Neuron (in vitro differentiated cells): ENCODE results near the gene PRKCD.
A peak's percentile ranks its signal among the peaks of the same experiment; 100 is the strongest.

Experiments used
- H2AFZ ChIP-seq: one replicate; pipeline ENCODE4 v1.6.1; 2013; ENCODE audit warnings: low read depth, mild to moderate bottlenecking, inconsistent platforms, low read length, moderate library complexity
- H3K27me3 ChIP-seq: one replicate; pipeline ENCODE4 v1.6.1; 2013; ENCODE audit warnings: low read length; ENCODE audit not compliant: insufficient read depth
- H3K36me3 ChIP-seq: one replicate; pipeline ENCODE4 v1.6.1; 2013; ENCODE audit warnings: low read length; ENCODE audit not compliant: insufficient read depth
- H3K4me1 ChIP-seq: one replicate; pipeline ENCODE4 v1.6.1; 2013; ENCODE audit warnings: low read length; ENCODE audit not compliant: insufficient read depth
- H3K4me3 ChIP-seq: 2 replicates; pipeline ENCODE4 v1.5.1; 2013; ENCODE audit warnings: mild to moderate bottlenecking, low read length, moderate library complexity
- H3K9me3 ChIP-seq: one replicate; pipeline ENCODE4 v1.6.1; 2013; ENCODE audit warnings: low read length

Gene PRKCD

GRCh38 chr3:53160660-53161449 lies at the start of gene PRKCD:
Gene PRKCD, plus strand, starts transcription at chr3:53161209. Its CDS starts 17,214 bp downstream, at chr3:53178423.
- H3K36me3 ChIP-seq = no peaks in the 10 kb centered on the region
- peaks cover 67% of the 10 kb centered on the region for H3K27me3 ChIP-seq
- peak within 1 kb of the TSS; percentile 68 for H2AFZ ChIP-seq
- H3K4me3 ChIP-seq = peak within 1 kb of the TSS; percentile 41
- no peaks in the 10 kb centered on the region for H3K9me3 ChIP-seq
- peaks cover 9% of the 10 kb centered on the region for H3K4me1 ChIP-seq

DNA sequence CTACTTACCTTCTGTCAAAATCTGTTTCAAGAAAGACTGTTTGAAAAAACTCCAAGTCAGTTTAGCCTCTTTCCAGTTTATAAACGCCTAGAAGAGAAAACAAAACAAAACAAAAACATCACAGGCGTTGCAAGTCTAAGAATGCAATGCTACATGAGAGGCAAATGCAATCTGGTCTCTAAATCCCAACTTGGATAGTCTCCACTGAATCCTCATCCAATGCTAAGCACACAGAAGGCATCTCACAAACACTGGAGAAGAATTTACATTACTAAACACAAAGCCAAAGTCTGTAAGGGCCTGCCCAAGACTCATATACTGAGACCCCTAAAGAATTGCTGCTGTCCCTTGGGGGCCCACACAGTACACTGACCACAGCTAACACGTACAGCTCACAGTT lies 49.2 kb upstream of the PRKCD start:
- H3K27me3 ChIP-seq = no peaks in the 10 kb centered on the region
- H3K36me3 ChIP-seq = peaks cover 15% of the 10 kb centered on the region
- H3K4me3 ChIP-seq = no peak overlapping the region
- H3K9me3 ChIP-seq = no peaks in the 10 kb centered on the region
- H3K4me1 ChIP-seq = no peaks in the 10 kb centered on the region
- H2AFZ ChIP-seq = no peak overlapping the region

- Histone ChIP-seq H3K27me3 (no peaks in the 10 kb centered on the region), H3K4me1 (no peaks in the 10 kb centered on the region), H3K4me3 (no peak overlapping the region), H3K36me3 (peaks cover 28% of the 10 kb centered on the region), H2AFZ (no peak overlapping the region), H3K9me3 (no peaks in the 10 kb centered on the region)
Observed at GRCh38 chr3:53113293-53114010, 47.6 kb upstream of the PRKCD start.

DNA sequence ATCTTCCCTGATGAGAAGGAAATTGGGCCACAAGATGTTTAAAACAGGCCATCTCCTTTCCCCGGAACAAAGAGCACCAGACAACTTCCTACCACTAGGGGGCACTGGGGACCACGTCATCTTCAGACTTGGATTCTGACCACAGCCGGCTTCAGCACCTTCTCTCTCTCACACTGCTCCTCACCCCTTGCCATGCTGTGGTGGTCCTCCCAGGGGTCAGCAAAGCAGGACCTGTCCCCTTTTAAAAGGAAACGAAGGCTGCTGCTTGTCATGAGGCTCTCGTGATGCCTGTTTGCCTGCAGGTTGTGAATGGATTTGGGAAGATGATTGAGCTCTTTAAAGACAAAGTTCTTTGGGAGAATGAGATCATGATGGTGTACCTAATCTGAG lies 47.0 kb upstream of the PRKCD start:
- H3K27me3 ChIP-seq = no peaks in the 10 kb centered on the region
- peaks cover 29% of the 10 kb centered on the region for H3K36me3 ChIP-seq
- H3K4me3 ChIP-seq = no peak overlapping the region
- no peaks in the 10 kb centered on the region for H3K4me1 ChIP-seq
- no peak overlapping the region for H2AFZ ChIP-seq
- H3K9me3 ChIP-seq = no peaks in the 10 kb centered on the region

DNA sequence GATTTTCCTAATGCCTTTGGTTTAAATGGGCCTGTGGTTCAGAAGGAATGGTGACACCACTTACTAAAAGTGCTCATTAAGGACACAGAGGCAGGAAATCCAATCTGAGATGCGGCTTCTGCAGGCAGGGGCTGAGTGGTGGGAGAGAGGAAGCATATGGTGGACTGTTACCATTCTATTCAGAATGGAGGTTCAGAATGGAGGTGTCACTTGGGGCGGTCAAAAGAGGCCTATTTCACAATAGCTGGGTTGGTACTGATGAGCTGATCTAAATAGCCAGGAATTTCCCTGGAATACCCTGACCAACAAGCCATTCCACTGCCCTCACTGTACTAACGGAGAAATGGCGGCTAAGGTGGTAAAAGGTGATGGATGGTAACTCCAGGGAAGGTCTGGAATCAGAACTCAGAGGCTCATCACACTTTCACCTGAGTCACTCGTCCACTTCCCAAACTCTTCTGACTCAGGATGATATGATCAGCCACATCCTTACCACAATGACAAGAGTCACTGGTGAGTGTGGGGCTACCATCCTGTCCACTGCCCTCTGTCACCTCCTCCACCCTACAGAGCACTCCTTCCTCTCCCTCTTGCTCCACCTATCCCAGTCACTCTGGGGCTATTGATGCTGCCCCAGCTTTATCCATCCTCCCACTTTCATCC lies 46.5 kb upstream of the PRKCD start:
- peaks cover 29% of the 10 kb centered on the region for H3K36me3 ChIP-seq
- no peak overlapping the region for H3K4me3 ChIP-seq
- H2AFZ ChIP-seq = no peak overlapping the region
- no peaks in the 10 kb centered on the region for H3K9me3 ChIP-seq
- H3K4me1 ChIP-seq = no peaks in the 10 kb centered on the region
- H3K27me3 ChIP-seq = no peaks in the 10 kb centered on the region

DNA sequence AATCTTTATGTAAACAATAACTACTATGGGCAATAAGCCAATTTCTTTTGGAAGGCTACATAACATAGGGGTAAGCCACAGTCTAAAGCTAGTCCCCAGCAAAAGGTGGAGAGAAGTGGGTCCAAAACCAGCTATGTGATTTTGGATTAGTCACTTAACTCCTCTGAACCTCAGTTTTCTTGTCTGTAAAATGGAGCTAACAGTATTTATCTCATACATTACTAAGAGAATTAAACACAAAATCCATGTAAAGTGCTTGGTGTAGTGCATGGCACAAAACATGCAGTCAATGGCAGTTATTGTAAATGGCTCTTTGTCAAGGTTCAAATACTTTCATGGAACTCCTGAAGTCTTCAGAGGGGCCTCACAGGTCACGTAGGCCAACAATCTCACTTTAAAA lies 44.1 kb upstream of the PRKCD start:
- no peak overlapping the region for H3K4me3 ChIP-seq
- no peak overlapping the region for H2AFZ ChIP-seq
- H3K9me3 ChIP-seq = no peaks in the 10 kb centered on the region
- H3K27me3 ChIP-seq = no peaks in the 10 kb centered on the region
- no peaks in the 10 kb centered on the region for H3K4me1 ChIP-seq
- H3K36me3 ChIP-seq = peaks cover 46% of the 10 kb centered on the region

- Histone ChIP-seq H3K36me3 (peaks cover 75% of the 10 kb centered on the region), H3K4me3 (no peak overlapping the region), H3K27me3 (no peaks in the 10 kb centered on the region), H3K9me3 (no peaks in the 10 kb centered on the region), H2AFZ (no peak overlapping the region), H3K4me1 (no peaks in the 10 kb centered on the region)
Observed at GRCh38 chr3:53120336-53120735, 40.7 kb upstream of the PRKCD start.

- H3K9me3 ChIP-seq = no peaks in the 10 kb centered on the region
- H2AFZ ChIP-seq = no peak overlapping the region
- H3K4me3 ChIP-seq = no peak overlapping the region
- H3K36me3 ChIP-seq = peaks cover 75% of the 10 kb centered on the region
- H3K4me1 ChIP-seq = no peaks in the 10 kb centered on the region
- no peaks in the 10 kb centered on the region for H3K27me3 ChIP-seq
Observed at GRCh38 chr3:53122255-53122932, 38.6 kb upstream of the PRKCD start.

DNA sequence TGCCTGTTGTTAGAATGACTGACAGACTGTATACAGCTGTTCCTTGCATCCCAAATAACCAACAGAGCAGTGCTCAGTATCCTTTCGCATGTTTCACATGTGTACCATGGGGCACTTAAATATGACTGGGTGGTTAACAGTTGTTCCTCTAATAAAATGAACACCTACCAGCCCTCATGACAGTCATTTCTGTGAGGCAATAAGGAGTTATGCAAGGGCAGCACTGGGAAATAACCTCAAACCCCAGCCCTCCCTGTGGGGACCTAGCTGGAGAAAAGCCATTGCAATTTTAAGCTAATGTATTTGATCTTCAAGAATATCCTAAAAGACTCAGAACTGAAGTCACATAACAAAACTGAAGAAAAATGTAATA lies 38.1 kb upstream of the PRKCD start:
- H2AFZ ChIP-seq = no peak overlapping the region
- H3K4me1 ChIP-seq = no peaks in the 10 kb centered on the region
- H3K4me3 ChIP-seq = no peak overlapping the region
- H3K27me3 ChIP-seq = no peaks in the 10 kb centered on the region
- no peaks in the 10 kb centered on the region for H3K9me3 ChIP-seq
- H3K36me3 ChIP-seq = peaks cover 73% of the 10 kb centered on the region

DNA sequence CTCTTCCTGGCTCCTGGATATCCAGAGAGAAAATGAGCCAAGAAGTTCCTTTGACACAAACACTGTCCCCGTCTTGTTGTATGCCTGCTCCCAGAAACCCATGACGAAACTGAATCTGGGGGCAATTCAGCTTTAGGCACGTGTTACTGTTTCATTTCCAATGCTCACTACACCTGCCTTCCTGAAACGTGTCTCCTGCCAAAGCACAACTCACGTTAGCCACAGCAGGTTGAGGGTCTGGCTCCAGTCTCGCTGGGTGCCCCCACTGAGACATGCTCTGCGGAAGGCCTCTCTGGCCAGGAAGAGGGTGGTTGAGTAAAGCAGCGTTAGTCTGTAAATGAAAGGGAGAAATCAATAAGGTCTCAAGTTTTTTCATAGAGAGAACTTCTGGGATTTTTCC lies 37.5 kb upstream of the PRKCD start:
- Histone ChIP-seq H3K4me1 (no peaks in the 10 kb centered on the region), H3K9me3 (no peaks in the 10 kb centered on the region), H3K4me3 (no peak overlapping the region), H3K36me3 (peaks cover 67% of the 10 kb centered on the region), H2AFZ (no peak overlapping the region), H3K27me3 (no peaks in the 10 kb centered on the region)

GRCh38 chr3:53123953-53124352 lies 37.1 kb upstream of the PRKCD start:
- no peak overlapping the region for H2AFZ ChIP-seq
- H3K36me3 ChIP-seq = peaks cover 64% of the 10 kb centered on the region
- H3K27me3 ChIP-seq = no peaks in the 10 kb centered on the region
- no peaks in the 10 kb centered on the region for H3K9me3 ChIP-seq
- no peaks in the 10 kb centered on the region for H3K4me1 ChIP-seq
- H3K4me3 ChIP-seq = no peak overlapping the region

DNA sequence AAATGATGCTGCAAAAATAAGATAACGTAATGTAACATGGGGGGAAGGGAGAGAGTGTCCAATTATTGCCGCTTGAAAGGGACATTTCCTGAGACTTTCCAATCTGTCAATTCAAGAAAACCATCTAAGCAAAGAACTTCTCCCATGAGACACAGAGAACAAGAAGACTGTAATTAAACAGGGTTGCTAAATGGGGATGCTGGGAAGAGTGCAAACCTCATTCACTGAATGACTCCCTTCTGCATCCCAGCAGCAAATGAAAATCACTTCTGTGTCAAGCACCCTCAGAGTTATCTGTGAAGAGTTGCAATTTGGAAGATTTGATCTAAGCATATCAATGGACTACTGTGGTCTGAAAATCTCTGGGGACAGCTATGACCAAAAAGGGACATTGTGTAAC lies 34.4 kb upstream of the PRKCD start:
- no peak overlapping the region for H2AFZ ChIP-seq
- H3K4me3 ChIP-seq = no peak overlapping the region
- H3K36me3 ChIP-seq = peaks cover 38% of the 10 kb centered on the region
- no peaks in the 10 kb centered on the region for H3K27me3 ChIP-seq
- no peaks in the 10 kb centered on the region for H3K9me3 ChIP-seq
- peaks cover 13% of the 10 kb centered on the region for H3K4me1 ChIP-seq

DNA sequence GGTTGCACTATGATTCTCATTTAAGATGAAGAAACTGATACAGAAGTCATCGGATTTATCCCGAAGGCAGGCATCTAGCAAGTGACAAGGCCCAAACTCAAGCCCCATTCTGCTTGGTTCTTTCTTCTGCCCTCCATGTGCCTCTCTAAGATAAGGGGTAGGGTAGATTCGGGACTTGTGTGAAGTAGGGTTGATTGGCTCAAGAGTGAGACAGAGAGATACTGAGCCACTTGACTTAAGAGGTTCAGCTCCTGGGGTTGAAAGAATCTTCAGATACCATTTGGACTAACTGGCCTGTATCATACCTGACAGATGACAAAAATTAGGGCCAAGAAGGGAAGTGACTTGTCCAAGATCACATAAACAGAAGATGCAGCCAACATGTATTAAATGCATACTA lies 31.7 kb upstream of the PRKCD start:
- H2AFZ ChIP-seq = no peak overlapping the region
- H3K4me3 ChIP-seq = peak overlapping the region; percentile 67
- no peaks in the 10 kb centered on the region for H3K9me3 ChIP-seq
- H3K4me1 ChIP-seq = peaks cover 13% of the 10 kb centered on the region
- peaks cover 2% of the 10 kb centered on the region for H3K27me3 ChIP-seq
- H3K36me3 ChIP-seq = peaks cover 17% of the 10 kb centered on the region
